ENCODE data around the gene DLX5. TPM values are rescaled to one million over a fixed set of nuclear protein-coding genes. Genes with fewer than 3 reads are reported as not detected.

Gene DLX5
- total and polyA plus RNA-seq, 4 donors, result 1.1 to 1.4 TPM; not detected in 2

GRCh38 chr7:97020601-97020995 is 4.0 kb downstream of the DLX5 start:
- intact Hi-C loops (cut with DNase I), result loop anchor here (10.0 kb wide), 2 partner anchors 306 to 316 kb away; partner anchors contain the start of gene SEM1 (in 1 of the 2)
- no peak overlapping the region for H3K27ac ChIP-seq (ENCODE audit: low read depth in 1 of 2, low read length in 2 of 2)
- no peak for ATAC-seq (ENCODE audit: low FRiP score)
- H3K4me1 ChIP-seq (ENCODE audit: control insufficient read depth in 1 of 2, insufficient read depth in 2 of 2, low read length in 2 of 2), result no peaks in the 10 kb centered on the region
- DNase-seq, result no peak
- H3K36me3 ChIP-seq (ENCODE audit: control insufficient read depth in 1 of 2, insufficient read depth in 2 of 2, low read length in 1 of 2), result no peaks in the 10 kb centered on the region
- H3K27me3 ChIP-seq (ENCODE audit: control insufficient read depth in 1 of 2, insufficient read depth in 2 of 2, low read length in 1 of 2), result peaks cover 0 to 2% of the 10 kb centered on the region in 2 donors
- no peaks in the 10 kb centered on the region for H3K9me3 ChIP-seq (ENCODE audit: control insufficient read depth, low read length)
- H3K4me3 ChIP-seq (ENCODE audit: low read length in 2 of 2), result no peak overlapping the region
- WGBS, 2 donors, result 15 to 26% methylated on average over 17 of the region's 17 CpGs

DNA sequence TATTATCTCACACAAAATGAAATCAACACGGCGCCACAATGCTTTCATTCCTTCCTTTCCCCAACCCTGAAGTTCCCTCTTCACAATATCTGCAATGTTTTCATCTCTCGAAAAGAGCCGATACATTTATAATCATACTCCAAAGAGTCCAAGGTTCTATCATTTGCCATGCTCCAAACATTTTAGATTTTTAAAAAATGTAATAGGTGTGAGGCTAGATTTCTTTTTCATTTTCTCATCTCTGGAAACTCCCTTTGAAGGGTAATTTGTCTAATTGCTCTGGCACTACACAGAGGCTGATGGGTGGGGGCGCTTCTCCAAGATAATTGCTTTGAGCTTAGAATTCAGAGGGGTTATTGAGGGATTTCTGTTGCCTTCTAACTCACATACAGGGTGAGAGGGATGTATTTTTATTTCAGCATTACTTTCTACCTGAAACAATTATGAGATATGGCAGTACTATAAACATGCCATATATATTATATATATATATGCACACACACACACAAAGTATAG is 4.9 kb downstream of the DLX5 start:
- H3K36me3 ChIP-seq (ENCODE audit: control insufficient read depth in 1 of 2, insufficient read depth in 2 of 2, low read length in 1 of 2), result no peaks in the 10 kb centered on the region
- 19 to 41% methylated on average over 5 of the region's 5 CpGs for WGBS, 2 donors
- ATAC-seq (ENCODE audit: low FRiP score), result no peak
- no peaks in the 10 kb centered on the region for H3K9me3 ChIP-seq (ENCODE audit: control insufficient read depth, low read length)
- H3K27ac ChIP-seq (ENCODE audit: low read depth in 1 of 2, low read length in 2 of 2), result no peak overlapping the region
- no peak for DNase-seq
- intact Hi-C loops (cut with DNase I), result loop anchor here (10.0 kb wide), 2 partner anchors 305 to 315 kb away; partner anchors contain the start of gene SEM1 (in 1 of the 2)
- H3K4me1 ChIP-seq (ENCODE audit: control insufficient read depth in 1 of 2, insufficient read depth in 2 of 2, low read length in 2 of 2), result no peaks in the 10 kb centered on the region
- no peak overlapping the region for H3K4me3 ChIP-seq (ENCODE audit: low read length in 2 of 2)
- peaks cover 0 to 2% of the 10 kb centered on the region in 2 donors for H3K27me3 ChIP-seq (ENCODE audit: control insufficient read depth in 1 of 2, insufficient read depth in 2 of 2, low read length in 1 of 2)

DNA sequence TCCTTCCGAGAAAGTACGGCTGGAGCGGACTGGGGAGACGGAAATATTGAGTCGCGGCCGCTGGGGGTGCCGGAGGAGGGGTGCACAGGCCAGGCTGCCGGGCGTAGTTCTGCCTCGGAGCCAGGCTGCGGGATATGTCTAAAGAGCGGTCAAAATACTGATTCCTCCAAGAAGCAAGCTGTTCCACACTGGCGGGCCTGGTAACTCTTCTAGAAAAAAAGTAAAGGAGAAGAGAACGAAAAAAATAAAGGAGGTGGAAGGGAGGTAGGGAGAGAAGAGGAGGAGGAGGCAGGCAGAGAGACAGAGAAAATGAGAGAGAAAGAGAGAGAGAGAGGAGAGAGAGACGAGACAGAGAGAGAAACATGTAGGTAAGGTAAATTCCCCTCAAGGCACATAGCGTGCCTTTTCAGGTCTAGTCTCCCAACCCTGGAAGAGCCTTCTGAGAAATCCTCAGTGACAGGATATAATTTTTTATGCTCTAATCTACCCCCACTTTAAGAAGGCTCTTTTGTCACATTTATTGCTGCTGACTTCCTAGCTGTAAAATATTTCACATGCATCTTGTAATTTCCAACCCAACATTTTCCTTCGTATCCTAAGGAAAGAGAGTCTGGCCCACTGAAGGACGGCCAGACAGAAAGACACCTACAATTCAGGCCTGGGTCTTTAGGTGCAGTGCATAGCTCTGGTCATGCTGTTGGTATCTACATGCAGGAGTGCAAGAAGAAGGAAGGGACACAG is 5.7 kb downstream of the DLX5 start:
- no peaks in the 10 kb centered on the region for H3K9me3 ChIP-seq (ENCODE audit: control insufficient read depth, low read length)
- WGBS, 2 donors, result 13 to 18% methylated on average over 12 to 19 of the region's 19 CpGs
- no peaks in the 10 kb centered on the region for H3K36me3 ChIP-seq (ENCODE audit: control insufficient read depth in 1 of 2, insufficient read depth in 2 of 2, low read length in 1 of 2)
- intact Hi-C loops (cut with DNase I), result no loop called here
- no peak overlapping the region for H3K4me3 ChIP-seq (ENCODE audit: low read length in 2 of 2)
- H3K27me3 ChIP-seq (ENCODE audit: control insufficient read depth in 1 of 2, insufficient read depth in 2 of 2, low read length in 1 of 2), result peaks cover 0 to 2% of the 10 kb centered on the region in 2 donors
- H3K27ac ChIP-seq (ENCODE audit: low read depth in 1 of 2, low read length in 2 of 2), result no peak overlapping the region
- DNase-seq, result no peak
- no peak for ATAC-seq (ENCODE audit: low FRiP score)
- no peaks in the 10 kb centered on the region for H3K4me1 ChIP-seq (ENCODE audit: control insufficient read depth in 1 of 2, insufficient read depth in 2 of 2, low read length in 2 of 2)

GRCh38 chr7:97018126-97018601 is 6.5 kb downstream of the DLX5 start:
- DNase-seq (no peak), ATAC-seq (ENCODE audit: low FRiP score) (no peak)
- H3K36me3 ChIP-seq (ENCODE audit: control insufficient read depth in 1 of 2, insufficient read depth in 2 of 2, low read length in 1 of 2), result no peaks in the 10 kb centered on the region
- 3% methylated on average over 22 of the region's 22 CpGs for WGBS, 2 donors
- H3K4me3 ChIP-seq (ENCODE audit: low read length in 2 of 2), result no peak overlapping the region
- intact Hi-C loops (cut with DNase I), result no loop called here
- H3K4me1 ChIP-seq (ENCODE audit: control insufficient read depth in 1 of 2, insufficient read depth in 2 of 2, low read length in 2 of 2), result no peaks in the 10 kb centered on the region
- H3K27me3 ChIP-seq (ENCODE audit: control insufficient read depth in 1 of 2, insufficient read depth in 2 of 2, low read length in 1 of 2), result no peaks in the 10 kb centered on the region
- H3K9me3 ChIP-seq (ENCODE audit: control insufficient read depth, low read length), result no peaks in the 10 kb centered on the region
- H3K27ac ChIP-seq (ENCODE audit: low read depth in 1 of 2, low read length in 2 of 2), result no peak overlapping the region

DNA sequence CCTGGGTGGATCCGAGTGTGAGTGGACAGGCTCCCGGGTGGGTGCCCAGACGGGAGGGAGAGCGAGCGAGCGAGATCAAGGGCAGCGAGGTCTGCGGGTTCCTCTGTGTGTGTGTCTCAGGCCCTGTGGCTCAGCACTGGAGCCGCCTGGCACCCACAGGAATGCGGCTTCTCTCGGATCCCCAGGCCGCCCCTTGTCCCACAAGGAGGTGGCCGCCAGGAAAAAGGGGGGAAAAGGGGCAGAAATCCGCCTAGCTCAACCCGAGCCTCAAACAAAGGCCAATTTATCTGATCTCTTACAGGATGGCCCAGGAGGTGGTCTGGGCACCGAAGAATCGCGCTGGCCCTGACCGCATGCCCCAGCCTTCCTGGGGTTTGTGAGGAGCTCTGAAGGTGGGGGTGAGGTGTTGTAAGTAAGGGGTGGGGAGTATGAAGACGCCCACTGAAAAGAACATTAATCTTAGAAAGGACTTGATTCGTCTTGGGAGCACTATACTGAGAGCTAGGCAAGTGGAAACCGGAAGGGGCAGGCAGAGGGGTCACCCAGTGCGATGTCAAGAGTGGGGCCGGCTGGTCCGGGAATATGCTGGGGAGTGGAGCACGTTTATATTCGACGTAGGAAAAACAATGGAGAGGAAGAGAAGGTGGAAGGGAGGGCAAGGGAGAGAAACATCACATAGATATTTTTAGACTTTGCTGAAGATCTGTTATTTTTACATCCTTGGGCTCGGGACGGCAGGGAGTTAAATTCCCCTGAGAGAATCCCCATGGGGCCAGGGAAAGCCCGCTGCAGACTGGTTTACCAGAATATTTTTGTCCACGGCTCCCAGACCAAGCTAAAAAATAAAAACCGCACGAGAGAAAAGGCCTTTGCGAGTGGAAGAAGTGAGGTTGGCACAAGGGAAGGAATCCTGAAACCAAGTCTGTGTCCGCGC is 7.2 kb downstream of the DLX5 start:
- intact Hi-C loops (cut with DNase I), result no loop called here
- Histone ChIP-seq H3K36me3 (ENCODE audit: control insufficient read depth in 1 of 2, insufficient read depth in 2 of 2, low read length in 1 of 2) (no peaks in the 10 kb centered on the region), H3K27me3 (ENCODE audit: control insufficient read depth in 1 of 2, insufficient read depth in 2 of 2, low read length in 1 of 2) (no peaks in the 10 kb centered on the region), H3K9me3 (ENCODE audit: control insufficient read depth, low read length) (no peaks in the 10 kb centered on the region), H3K27ac (ENCODE audit: low read depth in 1 of 2, low read length in 2 of 2) (no peak overlapping the region), H3K4me3 (ENCODE audit: low read length in 2 of 2) (no peak overlapping the region), H3K4me1 (ENCODE audit: control insufficient read depth in 1 of 2, insufficient read depth in 2 of 2, low read length in 2 of 2) (no peaks in the 10 kb centered on the region)
- 6 to 12% methylated on average over 37 of the region's 37 CpGs for WGBS, 2 donors
- no peak for DNase-seq
- ATAC-seq (ENCODE audit: low FRiP score), result no peak

DNA sequence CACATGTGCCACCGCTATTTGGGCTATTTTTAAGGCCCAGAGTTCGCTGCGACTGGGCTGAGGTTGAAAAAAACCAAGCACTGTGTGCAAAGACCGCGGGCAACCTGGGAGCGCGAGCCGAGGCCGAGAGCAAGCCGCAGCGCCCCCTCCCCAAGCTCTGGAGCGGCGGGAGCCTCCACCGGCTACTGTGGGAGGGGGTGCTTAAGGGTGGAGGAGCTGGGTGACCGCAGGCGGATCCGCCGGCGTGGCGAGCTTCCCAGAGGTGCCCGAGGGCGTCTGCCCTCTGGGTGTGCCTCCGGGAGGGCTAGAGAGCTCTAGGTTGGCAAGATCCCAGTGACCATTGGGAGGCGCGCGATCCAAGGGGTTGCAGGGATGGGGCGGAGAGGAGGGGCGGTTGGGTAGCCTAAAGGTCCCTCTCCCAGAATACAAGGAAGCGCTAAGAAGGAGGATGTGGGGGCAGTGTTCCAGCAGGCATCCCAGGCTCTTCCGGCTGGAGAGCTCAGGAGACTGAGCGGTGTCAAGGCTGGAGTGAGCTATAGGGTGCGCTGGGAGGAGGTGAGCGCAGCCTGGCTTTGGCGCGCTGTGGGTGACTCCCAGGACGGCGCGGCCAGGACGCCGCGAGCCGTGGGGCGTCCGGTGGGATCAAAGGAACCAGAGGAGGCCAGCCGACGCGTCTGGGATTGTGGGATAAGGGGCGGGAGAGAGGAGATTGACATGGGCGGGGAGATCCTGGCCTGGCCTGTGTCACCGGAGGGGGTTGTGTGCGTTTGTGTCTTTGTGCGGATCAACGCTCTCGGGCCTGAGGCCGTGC is 8.0 kb downstream of the DLX5 start:
- H3K27ac ChIP-seq (ENCODE audit: low read depth in 1 of 2, low read length in 2 of 2), result no peak overlapping the region
- DNase-seq, result no peak
- H3K36me3 ChIP-seq (ENCODE audit: control insufficient read depth in 1 of 2, insufficient read depth in 2 of 2, low read length in 1 of 2), result no peaks in the 10 kb centered on the region
- no peaks in the 10 kb centered on the region for H3K9me3 ChIP-seq (ENCODE audit: control insufficient read depth, low read length)
- no peaks in the 10 kb centered on the region for H3K27me3 ChIP-seq (ENCODE audit: control insufficient read depth in 1 of 2, insufficient read depth in 2 of 2, low read length in 1 of 2)
- intact Hi-C loops (cut with DNase I), result no loop called here
- WGBS, 2 donors, result 2% methylated on average over 53 to 55 of the region's 55 CpGs
- ATAC-seq (ENCODE audit: low FRiP score), result peak; percentile 58
- no peaks in the 10 kb centered on the region for H3K4me1 ChIP-seq (ENCODE audit: control insufficient read depth in 1 of 2, insufficient read depth in 2 of 2, low read length in 2 of 2)
- H3K4me3 ChIP-seq (ENCODE audit: low read length in 2 of 2), result no peak overlapping the region

DNA sequence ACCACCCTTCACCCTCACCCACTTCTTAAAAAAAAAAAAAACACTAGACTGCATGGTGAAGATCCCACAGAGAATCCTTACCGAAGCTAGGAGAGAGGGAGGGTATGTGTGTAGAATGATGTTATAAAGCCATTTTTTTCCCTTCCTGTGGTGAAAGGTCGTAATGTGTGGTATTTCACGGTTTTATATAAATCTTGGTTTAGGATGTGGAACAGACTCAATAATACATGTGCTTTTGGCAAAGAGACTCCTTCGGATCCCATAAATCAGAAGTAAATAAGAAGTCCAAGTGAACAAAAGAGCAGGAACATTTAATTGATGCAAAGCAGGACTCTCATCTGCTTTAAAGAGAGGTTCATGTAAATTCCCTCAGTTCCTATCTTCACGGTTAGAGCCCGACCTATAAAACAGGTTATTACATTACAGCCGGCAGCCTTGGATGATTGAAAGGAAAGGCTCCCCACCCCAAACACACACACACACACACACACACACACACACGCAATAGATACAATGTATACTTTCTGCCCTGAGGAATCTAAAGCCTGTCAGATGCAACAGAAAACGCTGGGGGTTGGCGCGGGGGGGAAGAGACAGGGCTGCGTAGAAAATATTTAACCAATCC is 8.8 kb downstream of the DLX5 start:
- Histone ChIP-seq H3K4me1 (ENCODE audit: control insufficient read depth in 1 of 2, insufficient read depth in 2 of 2, low read length in 2 of 2) (no peaks in the 10 kb centered on the region), H3K27ac (ENCODE audit: low read depth in 1 of 2, low read length in 2 of 2) (no peak overlapping the region), H3K27me3 (ENCODE audit: control insufficient read depth in 1 of 2, insufficient read depth in 2 of 2, low read length in 1 of 2) (no peaks in the 10 kb centered on the region), H3K4me3 (ENCODE audit: low read length in 2 of 2) (no peak overlapping the region), H3K36me3 (ENCODE audit: control insufficient read depth in 1 of 2, insufficient read depth in 2 of 2, low read length in 1 of 2) (no peaks in the 10 kb centered on the region), H3K9me3 (ENCODE audit: control insufficient read depth, low read length) (no peaks in the 10 kb centered on the region)
- ATAC-seq (ENCODE audit: low FRiP score), result no peak
- DNase-seq, result no peak
- 5 to 8% methylated on average over 12 of the region's 12 CpGs for WGBS, 2 donors
- intact Hi-C loops (cut with DNase I), result no loop called here

GRCh38 chr7:97015279-97015678 is 9.4 kb downstream of the DLX5 start:
- no peak overlapping the region for H3K27ac ChIP-seq (ENCODE audit: low read depth in 1 of 2, low read length in 2 of 2)
- H3K4me3 ChIP-seq (ENCODE audit: low read length in 2 of 2), result no peak overlapping the region
- no peak for ATAC-seq (ENCODE audit: low FRiP score)
- WGBS, 2 donors, result 16 to 23% methylated on average over 3 of the region's 3 CpGs
- H3K27me3 ChIP-seq (ENCODE audit: control insufficient read depth in 1 of 2, insufficient read depth in 2 of 2, low read length in 1 of 2), result no peaks in the 10 kb centered on the region
- no peaks in the 10 kb centered on the region for H3K4me1 ChIP-seq (ENCODE audit: control insufficient read depth in 1 of 2, insufficient read depth in 2 of 2, low read length in 2 of 2)
- intact Hi-C loops (cut with DNase I), result no loop called here
- H3K36me3 ChIP-seq (ENCODE audit: control insufficient read depth in 1 of 2, insufficient read depth in 2 of 2, low read length in 1 of 2), result no peaks in the 10 kb centered on the region
- H3K9me3 ChIP-seq (ENCODE audit: control insufficient read depth, low read length), result no peaks in the 10 kb centered on the region
- no peak for DNase-seq

Data from aorta (tissue), 5 donors.